GM10248 (cell line): ENCODE results near the gene POU2F2.

Experiments
- CTCF ChIA-PET: fragments of 300-600 bp; sonication (Branson Sonifier 250); formaldehyde crosslinking; extraction: SDS; loops from one replicate; lab custom pipeline; 2021; ENCODE audit warnings: antibody characterized with exemption; lab: Yijun Ruan, JAX
- POLR2A ChIA-PET: fragments of 350-650 bp; sonication (Branson Sonifier 250); formaldehyde crosslinking; extraction: SDS; loops from one replicate; lab custom pipeline; 2020; ENCODE audit warnings: antibody characterized with exemption; lab: Yijun Ruan, JAX
- DNase-seq: peaks from one replicate; pipeline ENCODE4 v3.0.0; 2012; ENCODE audit errors: extremely low spot score
- CTCF ChIP-seq: IDR thresholded peaks from 2 replicates; pipeline ENCODE4 v1.5.1; 2012; ENCODE audit warnings: mild to moderate bottlenecking, low read depth; ENCODE audit errors: extremely low read depth, missing control alignments, control extremely low read depth

Gene POU2F2

GRCh38 chr19:42092350-42092749 is 39.9 kb downstream of the POU2F2 start:
- CTCF ChIA-PET: interaction anchor here (0.9 to 5.6 kb wide), 4 partner anchors 10 to 16 kb away, joined by 3 to 29 read pairs (median 4); no protein-coding TSS in a partner anchor

GRCh38 chr19:42091742-42092141 is 40.5 kb downstream of the POU2F2 start:
- TF ChIP-seq CTCF: no peak
- ChIA-PET POLR2A (interaction anchor here (0.6 kb wide), 1 partner anchor 45 kb away, joined by 3 read pairs; no protein-coding TSS in a partner anchor), CTCF (interaction anchor here (0.9 to 5.6 kb wide), 4 partner anchors 10 to 17 kb away, joined by 3 to 29 read pairs (median 4); no protein-coding TSS in a partner anchor)
- DNase-seq: no peak

More at GRCh38 chr19:42092350-42092749, 39.9 kb downstream of the POU2F2 start:
- DNase-seq: no peak
- peak; percentile 55 for TF ChIP-seq CTCF
- POLR2A ChIA-PET: interaction anchor here (0.6 kb wide), 1 partner anchor 46 kb away, joined by 3 read pairs; no protein-coding TSS in a partner anchor

- ChIA-PET CTCF (interaction anchor here (1.0 to 1.2 kb wide), 2 partner anchors 9 to 12 kb away, joined by 4 to 5 read pairs; no protein-coding TSS in a partner anchor), POLR2A (interaction anchor here (0.7 kb wide), 1 partner anchor 38 kb away, joined by 3 read pairs; no protein-coding TSS in a partner anchor)
- no peak for DNase-seq
- TF ChIP-seq CTCF: no peak
Measured at GRCh38 chr19:42091300-42091699, 40.9 kb downstream of the POU2F2 start.

GRCh38 chr19:42090672-42091071 is 41.6 kb downstream of the POU2F2 start:
- DNase-seq: no peak
- ChIA-PET CTCF (interaction anchor here (0.7 to 0.8 kb wide), 2 partner anchors 9 to 18 kb away, joined by 3 read pairs; no protein-coding TSS in a partner anchor), POLR2A (interaction anchor here (0.7 kb wide), 1 partner anchor 38 kb away, joined by 3 read pairs; no protein-coding TSS in a partner anchor)
- TF ChIP-seq CTCF: no peak

GRCh38 chr19:42089772-42090171 is 42.5 kb downstream of the POU2F2 start:
- ChIA-PET POLR2A (no interaction called here), CTCF (interaction anchor here (0.7 kb wide), 1 partner anchor 8 kb away, joined by 3 read pairs; no protein-coding TSS in a partner anchor)
- TF ChIP-seq CTCF: no peak
- no peak for DNase-seq

- TF ChIP-seq CTCF: no peak
- no peak for DNase-seq
- CTCF ChIA-PET: no interaction called here
- POLR2A ChIA-PET: no interaction called here
Measured at GRCh38 chr19:42089191-42089750, 43.0 kb downstream of the POU2F2 start.
